Cardiac fibroblast (primary cell): Measurements from ENCODE around the gene NSMF.
"Not testable (repeated sequence)": the region's sequence is repeated elsewhere in the genome, so short reads cannot be mapped to it uniquely, and the experiment has no call there.

Experiments
- DNase-seq, 2 donors: peaks; one replicate each; pipeline versions ENCODE4 v3.0.0 to v3.0.0-alpha.2; 2010; ENCODE audit warnings: low read depth in 2 of 2
- H3K4me3 ChIP-seq, 2 donors: replicated peaks in 1 of 2; 1 replicate in 1 of 2; 2 replicates in 1 of 2; pipeline ENCODE4 v1.5.1; 2011; ENCODE audit warnings: low read depth in 2 of 2, low read length in 2 of 2, mild to moderate bottlenecking in 2 of 2, moderate library complexity in 1 of 2
- CTCF ChIP-seq: IDR thresholded peaks from one replicate; pipeline ENCODE4 v1.5.1; 2011; ENCODE audit warnings: low read depth, mild to moderate bottlenecking, low read length, inconsistent platforms

The NSMF gene

DNA sequence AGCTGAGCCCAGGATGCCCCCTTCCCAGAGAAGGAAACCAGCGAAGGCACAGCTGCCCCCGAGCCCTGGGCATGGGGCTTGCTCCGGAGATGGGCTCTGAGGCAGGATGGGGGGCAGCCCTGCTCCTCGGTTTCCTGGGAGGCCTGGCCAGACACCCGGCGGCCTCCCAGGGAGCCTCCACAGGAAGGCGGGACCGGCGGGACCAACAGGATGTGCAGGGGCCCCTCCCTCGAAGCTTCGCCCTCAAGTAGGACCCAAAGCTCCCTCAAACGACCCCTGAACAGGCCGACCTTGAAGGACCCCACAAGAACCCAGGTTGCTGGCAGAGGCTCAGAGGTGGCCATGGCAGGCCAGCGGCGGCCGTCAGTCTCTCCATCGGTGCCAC is 47.9 kb downstream of the NSMF start:
- TF ChIP-seq CTCF = no peak
- peak; percentile 40 to 42 for DNase-seq
- peak overlapping the region in 1 of 2 donors; percentile 18 for H3K4me3 ChIP-seq

DNA sequence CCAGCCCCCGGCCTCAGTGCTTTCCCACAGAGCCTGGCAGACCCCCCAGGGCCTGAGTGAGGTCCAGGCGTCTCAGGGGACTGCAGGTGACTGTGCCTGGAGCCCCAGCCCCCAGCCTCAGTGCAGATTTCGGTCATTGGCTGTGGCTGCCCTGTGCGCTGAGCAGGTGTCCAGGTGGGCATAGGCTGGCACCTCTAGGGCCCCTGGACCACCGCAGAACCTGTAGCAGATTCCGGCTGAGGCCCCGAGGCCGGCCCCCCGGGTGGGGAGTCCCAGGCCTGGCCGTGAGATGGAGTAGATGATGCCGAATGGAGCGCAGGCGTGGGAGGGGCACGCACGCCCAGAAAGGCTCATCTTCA is 48.3 kb downstream of the NSMF start:
- no peak for TF ChIP-seq CTCF
- no peak overlapping the region for H3K4me3 ChIP-seq
- DNase-seq = no peak

- H3K4me3 ChIP-seq, DNase-seq: not testable (repeated sequence)
Observed at GRCh38 chr9:137410236-137410890, 48.8 kb downstream of the NSMF start.

GRCh38 chr9:137409515-137409914 is 49.6 kb downstream of the NSMF start:
- no peak overlapping the region for H3K4me3 ChIP-seq
- DNase-seq = no peak
- TF ChIP-seq CTCF = no peak

DNA sequence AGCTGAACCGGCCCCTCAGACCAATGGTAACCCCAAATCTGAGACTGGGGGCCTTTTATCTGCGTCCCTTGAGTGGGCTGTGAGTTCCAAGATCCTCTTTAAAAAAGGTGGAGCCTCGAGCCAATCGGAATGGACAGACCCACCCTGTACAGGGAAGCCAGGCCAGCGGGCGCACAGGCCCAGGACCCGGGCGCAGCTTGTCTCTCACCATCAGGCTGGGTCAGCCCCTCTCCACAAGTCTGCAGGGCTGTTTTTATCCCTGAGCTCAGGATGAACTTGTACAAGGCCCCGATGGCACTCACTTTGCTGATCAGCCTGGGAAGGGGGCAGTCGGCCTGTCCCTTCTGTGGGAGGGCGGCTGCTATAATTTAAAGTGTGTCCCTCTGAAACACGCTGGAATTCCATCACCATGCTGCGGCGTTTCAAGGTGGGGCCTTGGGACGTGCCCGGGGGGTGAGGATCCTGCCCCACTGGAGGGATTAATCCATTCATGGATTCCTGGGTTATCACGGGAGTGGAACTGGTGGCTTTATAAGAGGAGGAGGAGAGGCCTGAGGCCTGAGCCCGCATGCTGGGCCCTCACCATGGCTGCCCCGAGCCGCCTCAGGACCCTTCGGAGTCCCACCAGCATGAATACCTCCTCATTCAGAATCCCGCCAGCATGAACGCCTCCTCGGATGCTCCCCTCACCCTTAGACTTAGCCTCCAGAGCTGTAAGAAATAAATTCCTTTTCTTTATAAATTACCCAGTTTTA is 50.3 kb downstream of the NSMF start:
- no peak overlapping the region for H3K4me3 ChIP-seq
- no peak for TF ChIP-seq CTCF
- no peak for DNase-seq

DNA sequence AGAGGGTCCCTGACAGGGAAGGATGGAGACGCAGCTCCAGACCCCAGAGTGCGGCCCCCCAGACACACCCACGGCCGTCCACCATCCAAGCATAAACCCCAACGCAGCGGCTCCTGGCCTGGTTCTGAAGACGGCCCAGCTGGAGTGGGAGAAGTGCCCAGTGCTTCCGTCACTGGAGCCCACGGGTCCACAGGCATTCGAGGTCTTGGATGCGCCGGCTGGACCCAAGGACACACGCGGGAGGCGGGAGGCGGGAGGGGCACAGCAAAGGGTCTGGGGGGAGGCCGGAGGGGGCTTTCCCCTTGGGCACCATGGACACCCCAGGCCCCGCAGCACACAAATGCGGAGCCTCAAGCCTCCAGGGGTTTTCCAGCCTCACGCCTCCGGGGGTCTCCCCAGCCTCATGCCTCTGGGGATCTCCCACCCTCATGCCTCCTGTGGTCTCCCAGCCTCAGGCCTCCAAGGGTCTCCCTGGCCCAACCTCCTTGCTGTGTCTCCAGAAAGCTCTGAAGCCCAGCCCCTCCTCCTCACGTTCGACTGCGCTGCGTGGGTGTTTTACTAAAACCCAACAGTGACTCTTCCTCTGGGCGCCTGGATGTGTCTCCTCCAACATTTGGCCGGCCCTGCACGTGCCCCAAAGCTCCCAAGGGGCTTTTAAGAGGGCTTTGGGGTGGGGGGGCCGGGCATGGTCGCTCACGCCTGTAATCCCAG is 51.4 kb downstream of the NSMF start:
- TF ChIP-seq CTCF = no peak
- peak overlapping the region in 1 of 2 donors; percentile 42 for H3K4me3 ChIP-seq
- peak; percentile 21 to 33 for DNase-seq
